ENCODE data around the gene RPH3AL. TPM values are rescaled to one million over a fixed set of nuclear protein-coding genes. Genes with fewer than 3 reads are reported as not detected.

RPH3AL gene
- total RNA-seq, 1 donor, result 2.0 TPM

DNA sequence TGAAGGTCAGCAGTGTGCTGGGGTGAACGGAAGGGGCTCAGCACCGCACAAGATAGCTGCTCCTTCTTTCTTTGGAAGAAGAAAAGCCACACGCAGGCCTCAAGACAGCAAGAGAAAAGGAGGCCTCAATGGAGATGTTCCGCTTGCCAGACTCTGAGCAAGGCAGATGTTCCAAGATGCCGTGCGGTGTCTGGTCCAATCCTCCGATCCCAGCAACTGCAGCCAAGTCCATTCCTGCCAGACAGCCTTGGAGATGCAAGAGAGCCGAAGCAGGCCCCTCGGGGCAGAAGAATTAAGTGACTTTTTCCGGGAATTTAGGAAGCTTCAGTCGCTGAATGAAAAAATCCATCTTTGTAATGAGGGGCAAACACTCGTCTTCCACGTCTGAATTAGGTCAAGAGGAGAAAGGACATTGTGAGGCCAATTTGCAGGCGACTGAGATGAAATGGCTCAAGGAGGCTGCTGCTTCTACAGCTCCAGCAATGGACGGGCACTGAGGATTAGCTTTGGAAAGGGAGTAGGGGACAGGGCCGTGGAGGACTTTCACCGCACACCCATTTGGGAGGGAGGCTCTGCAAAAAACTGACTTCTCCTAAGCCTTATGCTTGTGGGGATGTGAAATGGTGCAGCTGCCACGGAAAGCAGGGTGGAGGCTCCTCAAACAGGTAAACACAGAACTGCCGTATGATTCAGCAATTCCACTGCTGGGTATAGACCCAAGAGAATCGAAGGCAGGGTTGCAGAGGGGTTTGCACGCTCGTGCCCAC lies 44.7 kb downstream of the RPH3AL start:
- no peak for TF ChIP-seq CTCF (IDR thresholded peaks at IDR 0.05; ENCODE audit: insufficient read depth, low read length)
- DNase-seq (ENCODE audit: low read depth), result peak; percentile 4
- H3K4me3 ChIP-seq (ENCODE audit: low read depth, low read length), result no peak overlapping the region

DNA sequence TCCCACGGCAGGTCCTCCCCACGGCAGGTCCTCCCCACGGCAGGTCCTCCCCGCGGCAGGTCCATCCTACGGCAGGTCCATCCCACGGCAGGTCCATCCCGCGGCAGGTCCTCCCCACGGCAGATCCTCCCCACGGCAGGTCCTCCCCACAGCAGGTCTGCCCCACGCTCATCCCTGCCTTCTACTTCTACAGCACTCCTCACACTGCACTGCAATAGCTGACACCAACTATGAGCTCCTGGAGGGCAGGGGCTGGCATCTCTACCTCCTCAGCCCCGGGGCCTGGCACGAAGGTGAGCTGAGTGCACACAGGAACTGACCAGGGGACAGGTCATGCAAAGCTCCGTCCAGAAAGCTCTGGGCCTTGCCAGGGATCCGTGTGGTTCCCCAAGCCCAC lies 45.3 kb downstream of the RPH3AL start:
- no peak overlapping the region for H3K4me3 ChIP-seq (ENCODE audit: low read depth, low read length)
- no peak for TF ChIP-seq CTCF (IDR thresholded peaks at IDR 0.05; ENCODE audit: insufficient read depth, low read length)
- no peak for DNase-seq (ENCODE audit: low read depth)

GRCh38 chr17:306536-307294 lies 45.9 kb downstream of the RPH3AL start:
- H3K4me3 ChIP-seq (ENCODE audit: low read depth, low read length), result no peak overlapping the region
- no peak for DNase-seq (ENCODE audit: low read depth)
- no peak for TF ChIP-seq CTCF (IDR thresholded peaks at IDR 0.05; ENCODE audit: insufficient read depth, low read length)

GRCh38 chr17:306116-306515 lies 46.5 kb downstream of the RPH3AL start:
- DNase-seq (ENCODE audit: low read depth), result no peak
- no peak overlapping the region for H3K4me3 ChIP-seq (ENCODE audit: low read depth, low read length)
- TF ChIP-seq CTCF (IDR thresholded peaks at IDR 0.05; ENCODE audit: insufficient read depth, low read length), result no peak

GRCh38 chr17:305090-305976 lies 47.3 kb downstream of the RPH3AL start:
- DNase-seq (ENCODE audit: low read depth), result no peak
- no peak overlapping the region for H3K4me3 ChIP-seq (ENCODE audit: low read depth, low read length)
- TF ChIP-seq CTCF (IDR thresholded peaks at IDR 0.05; ENCODE audit: insufficient read depth, low read length), result no peak

GRCh38 chr17:304461-304860 lies 48.1 kb downstream of the RPH3AL start:
- no peak overlapping the region for H3K4me3 ChIP-seq (ENCODE audit: low read depth, low read length)
- no peak for DNase-seq (ENCODE audit: low read depth)
- TF ChIP-seq CTCF (IDR thresholded peaks at IDR 0.05; ENCODE audit: insufficient read depth, low read length), result no peak
